Panc1 (cell line): ENCODE data around the gene PRSS16. TPM values are rescaled to one million over a fixed set of nuclear protein-coding genes. Genes with fewer than 3 reads are reported as not detected.

Experiments used
- ATAC-seq: fragments of 200-7000 bp; cut with Tn5 transposase; 2 replicates; pipeline ENCODE4 v1.9.1; 2020; ENCODE audit warnings: mild to moderate bottlenecking, moderate library complexity
- BruUV-seq: library from RNA; stranded (reverse); fragments of 400-500 nt; replicated peaks from 2 replicates; lab custom pipeline; 2021; lab: Mats Ljungman, UMichigan
- CTCF ChIA-PET: fragments of 300-600 bp; sonication (Branson Sonifier 250); formaldehyde crosslinking; loops from one replicate; lab custom pipeline; 2022; ENCODE audit warnings: antibody characterized with exemption; lab: Charles Lee
- POLR2A ChIA-PET: fragments of 300-600 bp; sonication (Branson Sonifier 250); formaldehyde crosslinking; loops from one replicate; lab custom pipeline; 2022; ENCODE audit warnings: antibody characterized with exemption; lab: Charles Lee
- DNase-seq: peaks from one replicate; pipeline ENCODE4 v3.0.0-alpha.2; 2010; ENCODE audit warnings: low read depth, low spot score
- H3K27ac ChIP-seq: 2 replicates; pipeline ENCODE4 v1.5.1; 2011; ENCODE audit warnings: mild to moderate bottlenecking, low read length, inconsistent platforms
- H3K27me3 ChIP-seq: fragments of 200-500 bp; sonication (Bioruptor generic); 2 replicates; pipeline ENCODE4 v1.6.0; 2014; ENCODE audit warnings: low read length, inconsistent platforms; ENCODE audit not compliant: control insufficient read depth, insufficient read depth
- H3K36me3 ChIP-seq: fragments of 200-500 bp; sonication (Bioruptor generic); 2 replicates; pipeline ENCODE4 v1.5.1; 2014; ENCODE audit warnings: inconsistent platforms, mild to moderate bottlenecking, low read length, moderate library complexity; ENCODE audit not compliant: control insufficient read depth, insufficient read depth
- H3K4me1 ChIP-seq: 2 replicates; pipeline ENCODE4 v1.5.1; 2011; ENCODE audit warnings: inconsistent platforms, mild to moderate bottlenecking, low read length, moderate library complexity; ENCODE audit not compliant: control insufficient read depth, insufficient read depth
- H3K4me3 ChIP-seq, 2 experiments: 2 replicates each; pipeline ENCODE4 v1.5.1; 2011 to 2012; ENCODE audit warnings: low read depth in 2 of 2, low read length in 2 of 2, mild to moderate bottlenecking in 2 of 2, inconsistent platforms in 1 of 2, moderate library complexity in 1 of 2
- H3K9me3 ChIP-seq: fragments of 200-500 bp; sonication (Bioruptor generic); 2 replicates; pipeline ENCODE4 v1.5.1; 2014; ENCODE audit warnings: low read depth, mild to moderate bottlenecking, inconsistent platforms, low read length, moderate library complexity; ENCODE audit not compliant: control insufficient read depth, insufficient read depth
- CTCF ChIP-seq: fragments of 450-650 bp; IDR thresholded peaks from 2 replicates; pipeline ENCODE4 v1.5.1; 2017; ENCODE audit warnings: mild to moderate bottlenecking
- POLR2AphosphoS5 ChIP-seq: IDR thresholded peaks from 2 replicates; pipeline ENCODE4 v1.6.1; 2012; ENCODE audit warnings: mild to moderate bottlenecking, low read depth, low read length, moderate library complexity
- REST ChIP-seq, 2 experiments: IDR thresholded peaks; 2 replicates each; pipeline ENCODE4 v1.6.1; 2011 to 2012; ENCODE audit warnings: low read depth in 2 of 2, control low read depth in 1 of 2, low read length in 1 of 2, mild to moderate bottlenecking in 1 of 2, moderate library complexity in 1 of 2; ENCODE audit not compliant: insufficient read depth in 1 of 2
- SIN3A ChIP-seq: IDR thresholded peaks from 2 replicates; pipeline ENCODE4 v1.6.1; 2012; ENCODE audit warnings: low read depth, mild to moderate bottlenecking, low read length, moderate library complexity, borderline replicate concordance; ENCODE audit not compliant: insufficient read depth
- TCF7L2 ChIP-seq: IDR thresholded peaks from 2 replicates; pipeline ENCODE4 v1.6.1; 2011; ENCODE audit warnings: mild to moderate bottlenecking, low read depth, low read length, inconsistent platforms
- in situ Hi-C: cut with HindIII; loops from 2 replicates; pipeline ENCODE4 v1.10.0; 2016; ENCODE audit warnings: low sequenced_read_pairs, low pct_unique_long_range_greater_than_20kb
- intact Hi-C: fragments of 100-400 bp; cut with micrococcal nuclease; formaldehyde crosslinking; loops from one replicate; pipeline ENCODE4 v1.10.0; 2022; ENCODE audit not compliant: unreplicated experiment
- total RNA-seq: library from RNA; stranded (reverse); gene quantifications from one replicate; pipeline ENCODE4 v1.2.1, GENCODE V29; 2021; ENCODE audit not compliant: unreplicated experiment

Gene PRSS16
- total RNA-seq, 1 experiment from 2014 or later = 4.7 TPM

- no TSS peak for BruUV-seq
- TF ChIP-seq TCF7L2 = no peak
- TF ChIP-seq SIN3A = no peak
- TF ChIP-seq CTCF = no peak
- no peak for TF ChIP-seq REST (IDR thresholded peaks at IDR 0.05; ENCODE audit: insufficient read depth in 1 of 2, low read depth in 2 of 2, low read length in 1 of 2)
- TF ChIP-seq POLR2AphosphoS5 = no peak
- peak overlapping the region; percentile 53 to 87 for H3K4me3 ChIP-seq
Measured at GRCh38 chr6:27228963-27229477, 18.5 kb upstream of the PRSS16 start.

GRCh38 chr6:27230758-27231111 is 16.8 kb upstream of the PRSS16 start:
- Histone ChIP-seq H3K36me3 (no peaks in the 10 kb centered on the region), H3K4me1 (peaks cover 3% of the 10 kb centered on the region; the same call in 1 of the 2 replicates), H3K9me3 (no peaks in the 10 kb centered on the region), H3K27me3 (no peaks in the 10 kb centered on the region; the same call in 1 of the 2 replicates), H3K4me3 (peak overlapping the region; percentile 53 to 87), H3K27ac (0 out of 2 replicates have a peak overlapping the region, but pooled peaks have one; percentile 31)
- ATAC-seq = peak; percentile 68
- ChIA-PET POLR2A (interaction anchor here (0.6 kb wide), 1 partner anchor 98 kb away, joined by 3 read pairs; no protein-coding TSS in a partner anchor), CTCF (no interaction called here)
- in situ Hi-C loops (no loop called here), intact Hi-C loops (loop anchor here (2.0 to 10.0 kb wide), 3 partner anchors 64 to 656 kb away; partner anchors contain the start of gene ZNF184)
- BruUV-seq = no TSS peak
- TF ChIP-seq POLR2AphosphoS5 (no peak), REST (IDR thresholded peaks at IDR 0.05; ENCODE audit: insufficient read depth in 1 of 2, low read depth in 2 of 2, low read length in 1 of 2) (no peak), SIN3A (no peak), TCF7L2 (no peak), CTCF (no peak)
- no peak for DNase-seq

More at GRCh38 chr6:27228963-27229477, 18.5 kb upstream of the PRSS16 start:
- peak overlapping the region; percentile 66; the same call in 1 of the 2 replicates for H3K27ac ChIP-seq
- no peak for DNase-seq
- intact Hi-C loops (no loop called here), in situ Hi-C loops (no loop called here)
- ChIA-PET POLR2A (interaction anchor here (1.1 kb wide), 1 partner anchor 50 kb away, joined by 3 read pairs; no protein-coding TSS in a partner anchor), CTCF (no interaction called here)
- H3K36me3 ChIP-seq = no peaks in the 10 kb centered on the region
- no peaks in the 10 kb centered on the region for H3K4me1 ChIP-seq
- H3K9me3 ChIP-seq = no peaks in the 10 kb centered on the region
- H3K27me3 ChIP-seq = peaks cover 2% of the 10 kb centered on the region; the same call in 1 of the 2 replicates
- ATAC-seq = no peak
